ENCODE data around the gene PSG6.
"Not testable (repeated sequence)": the region's sequence is repeated elsewhere in the genome, so short reads cannot be mapped to it uniquely, and the experiment has no call there.

The PSG6 gene

DNA sequence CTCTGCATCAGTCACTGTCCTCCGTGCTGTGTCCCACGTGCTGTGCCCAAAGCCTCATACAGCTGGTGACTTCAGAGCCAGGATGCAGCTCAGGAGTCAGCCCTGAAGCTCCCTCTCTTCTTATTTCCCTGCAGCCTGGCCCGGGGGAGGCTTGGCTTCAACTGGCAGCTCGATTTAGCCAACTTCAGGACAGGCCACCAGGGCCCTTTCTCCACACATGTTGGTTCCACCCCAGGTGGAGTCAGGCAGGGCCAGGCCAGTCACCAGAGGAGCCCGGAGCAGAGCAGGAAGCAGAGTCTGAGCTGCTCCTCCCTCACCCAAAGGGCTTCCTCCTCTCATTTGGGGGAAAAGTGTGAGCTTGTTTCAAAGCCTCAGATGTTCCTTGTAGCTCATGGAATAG is 11.5 kb downstream of the PSG6 start:
- not testable (repeated sequence) for DNase-seq

DNA sequence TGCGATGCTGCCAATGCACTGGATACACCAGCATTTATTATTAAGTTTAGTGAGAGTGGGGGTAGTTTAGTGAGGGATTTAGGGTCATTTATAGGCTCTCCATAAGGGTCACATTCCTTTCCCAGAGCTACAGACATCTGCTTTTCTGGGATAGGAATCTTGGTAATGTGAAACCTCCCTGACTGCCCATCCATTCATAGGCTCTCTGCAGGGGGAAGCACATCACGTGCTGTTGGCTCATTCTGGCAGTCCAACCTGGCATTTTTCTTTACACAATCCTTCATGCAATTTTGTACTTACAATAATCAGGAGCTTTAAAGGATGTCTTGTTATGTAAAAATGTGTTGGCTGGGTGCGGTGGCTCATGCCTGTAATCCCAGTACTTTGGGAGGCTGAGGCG is 17.1 kb downstream of the PSG6 start:
- DNase-seq = not testable (repeated sequence)

DNA sequence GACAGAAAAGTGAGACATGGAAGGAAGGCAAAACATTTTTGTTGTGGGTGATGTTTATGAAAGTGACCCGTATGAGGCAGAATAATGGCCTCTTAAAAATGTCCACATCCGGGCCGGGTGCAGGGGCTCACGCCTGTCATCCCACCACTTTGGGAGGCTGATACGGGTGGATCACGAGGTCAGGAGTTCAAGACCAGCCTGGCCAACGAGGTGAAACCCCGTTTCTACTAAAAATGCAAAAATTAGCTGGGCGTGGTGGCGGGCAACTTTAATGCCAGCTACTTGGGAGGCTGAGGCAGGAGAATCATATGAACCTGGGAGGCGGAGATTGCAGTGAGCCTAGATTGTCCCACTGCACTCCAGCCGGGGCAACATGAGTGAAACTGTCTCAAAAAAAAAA is 18.0 kb downstream of the PSG6 start:
- DNase-seq = not testable (repeated sequence)

DNA sequence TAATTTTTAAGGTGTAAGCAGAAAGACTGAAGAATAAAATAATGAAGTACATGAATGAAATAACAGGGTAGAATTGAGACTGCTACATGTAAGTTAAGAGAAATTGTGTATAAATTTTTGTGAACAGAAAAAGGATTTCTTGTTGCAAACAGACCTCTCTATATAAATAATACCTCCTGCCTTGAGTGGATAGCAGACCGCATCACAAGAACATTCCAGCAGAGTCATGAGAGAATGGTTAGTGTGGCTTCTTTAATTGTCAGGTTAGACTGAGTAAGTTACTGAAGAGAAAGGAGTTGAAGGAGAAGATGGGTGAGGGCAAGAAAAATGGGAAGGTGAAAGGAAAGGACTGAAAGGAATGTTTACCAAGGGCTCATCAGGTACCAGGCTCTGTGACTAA is 18.6 kb downstream of the PSG6 start:
- not testable (repeated sequence) for DNase-seq

DNA sequence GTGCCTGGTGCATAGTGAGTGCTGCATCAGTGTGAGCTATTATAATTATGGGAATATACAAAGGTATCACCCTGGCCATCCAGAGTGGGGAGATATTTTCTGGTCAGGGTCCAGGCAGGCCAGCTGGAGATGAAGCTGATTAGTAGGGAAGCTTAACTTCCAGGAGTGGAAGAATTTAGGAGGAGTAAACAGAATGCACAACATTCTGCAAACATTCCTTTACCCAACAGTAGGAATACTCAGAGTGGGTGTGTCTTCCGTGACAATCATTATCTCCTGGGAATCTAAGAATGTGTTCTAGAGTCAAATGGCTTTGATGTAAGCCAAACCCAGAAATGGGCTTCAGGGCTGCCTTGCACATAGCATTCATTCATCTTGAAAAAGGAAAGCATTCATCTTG is 19.0 kb downstream of the PSG6 start:
- DNase-seq = not testable (repeated sequence)

DNA sequence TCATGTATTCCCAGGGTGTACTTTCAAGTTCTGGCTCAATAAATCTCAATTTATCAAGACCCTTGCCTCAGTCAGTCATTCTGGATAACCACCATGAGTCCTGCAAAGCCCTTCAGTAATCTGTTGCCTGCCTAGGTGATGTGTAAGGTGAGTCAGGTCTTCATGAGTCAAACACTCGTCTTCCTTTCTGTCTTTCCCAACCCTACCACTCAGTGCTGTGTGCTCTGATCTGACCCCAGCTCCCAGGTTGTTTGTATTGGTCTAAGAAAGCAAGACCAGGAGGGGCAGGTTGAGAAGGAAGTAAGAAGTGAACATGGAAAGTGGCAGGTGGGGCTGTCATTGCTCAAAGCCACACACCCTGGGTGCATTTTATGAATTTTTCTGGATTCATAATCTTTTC is 20.0 kb downstream of the PSG6 start:
- DNase-seq = not testable (repeated sequence)

DNA sequence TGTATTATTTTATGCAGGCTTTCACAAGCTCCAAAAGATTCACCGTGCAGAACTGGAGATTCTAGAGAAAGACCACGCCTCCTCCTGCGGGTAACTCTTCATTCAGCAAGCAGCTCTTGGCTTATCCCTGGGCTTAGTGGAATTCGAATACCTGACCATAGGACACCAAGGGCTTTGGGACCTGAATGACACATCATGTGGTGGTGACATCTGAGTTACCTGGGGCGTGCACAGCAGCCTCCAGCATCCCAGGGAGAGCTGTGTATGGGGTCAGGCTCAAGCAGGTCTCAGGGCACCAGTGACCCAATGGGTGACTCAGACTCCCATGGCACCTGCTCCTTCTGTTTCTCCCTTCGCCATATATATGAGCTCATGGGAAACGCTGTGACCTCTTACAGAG is 27.2 kb downstream of the PSG6 start:
- not testable (repeated sequence) for DNase-seq

DNA sequence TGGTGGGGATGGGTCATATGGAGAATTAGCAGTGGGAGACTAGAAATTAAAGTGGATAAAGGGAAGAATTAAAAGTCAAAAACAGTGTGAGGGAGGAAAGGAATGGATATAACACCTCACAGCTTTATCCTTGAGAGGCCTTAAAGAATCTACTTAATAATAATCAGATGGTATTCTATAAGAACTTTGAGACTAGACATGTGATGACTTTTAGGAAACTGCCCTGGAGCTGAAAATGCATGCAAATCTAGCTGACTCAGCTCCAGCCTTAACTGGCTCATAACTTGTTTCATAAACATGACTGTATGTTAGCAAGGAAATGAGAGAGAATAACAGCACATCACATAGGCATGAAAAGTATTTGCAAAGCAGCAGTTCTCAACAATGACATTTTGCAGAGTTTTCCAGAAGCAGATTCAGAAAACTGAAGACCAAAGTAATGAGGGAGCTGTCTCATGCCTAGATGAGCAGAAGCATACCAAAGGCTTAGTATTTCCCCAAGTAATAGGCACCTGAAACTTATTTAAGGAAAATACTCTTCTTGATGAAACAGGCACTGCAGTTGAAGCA is 29.7 kb downstream of the PSG6 start:
- not testable (repeated sequence) for DNase-seq

DNA sequence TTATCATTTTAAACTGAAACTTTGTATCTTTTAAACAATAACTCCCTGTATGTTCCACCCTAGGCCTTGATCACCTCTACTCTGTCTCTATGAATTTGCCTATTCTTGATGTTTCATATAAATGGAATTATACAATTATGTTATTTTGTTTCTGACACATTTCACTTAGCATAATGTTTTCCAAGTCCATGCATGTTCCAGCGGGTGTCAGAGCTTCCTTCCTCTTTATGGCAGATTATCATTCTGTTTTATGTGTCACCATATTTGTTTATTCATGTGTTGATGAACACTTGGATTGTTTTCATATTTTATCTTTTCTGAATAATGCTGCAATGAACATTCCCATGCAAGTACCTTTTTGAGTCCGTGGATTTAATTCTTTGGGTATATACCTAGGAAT is 35.0 kb downstream of the PSG6 start:
- DNase-seq = not testable (repeated sequence)

DNA sequence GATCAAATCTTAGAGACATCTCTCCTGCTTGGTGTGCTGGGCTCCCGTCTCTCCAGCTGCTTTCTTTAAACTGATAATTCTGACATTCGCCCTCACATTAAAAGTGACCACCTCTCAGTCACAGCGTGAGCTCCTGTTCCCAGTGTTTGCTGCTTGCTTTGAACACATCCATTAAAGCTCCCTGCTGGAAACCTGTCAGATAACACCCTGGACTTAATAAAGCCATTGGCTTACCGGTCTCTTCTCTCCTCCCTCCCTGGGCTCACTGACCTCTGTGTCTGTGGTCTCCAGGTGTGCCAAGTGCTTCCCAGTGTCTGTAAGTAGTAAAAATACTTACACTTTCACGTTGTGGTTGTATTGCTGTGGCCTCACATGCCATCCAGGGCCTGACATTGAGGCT is 35.7 kb downstream of the PSG6 start:
- not testable (repeated sequence) for DNase-seq

DNA sequence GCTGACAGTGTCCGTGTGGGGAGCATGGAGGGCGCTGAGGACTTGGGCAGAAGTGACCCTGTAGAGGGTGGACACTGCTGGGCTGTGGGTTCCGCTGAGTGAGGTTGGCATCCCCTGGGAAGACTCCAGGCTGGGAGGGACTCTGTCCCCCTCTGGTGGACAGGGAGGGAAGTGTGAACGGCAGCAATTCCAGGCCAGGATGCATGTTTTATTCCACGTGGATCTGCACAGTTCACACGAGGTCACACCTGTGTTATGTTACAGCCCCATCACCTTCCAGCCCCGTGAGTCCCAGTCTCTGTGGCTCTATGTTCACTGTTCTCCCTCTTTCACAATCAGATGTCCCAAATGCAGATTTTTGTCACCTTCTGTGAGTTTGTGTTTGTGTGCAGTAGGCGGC is 36.4 kb downstream of the PSG6 start:
- DNase-seq = not testable (repeated sequence)

DNA sequence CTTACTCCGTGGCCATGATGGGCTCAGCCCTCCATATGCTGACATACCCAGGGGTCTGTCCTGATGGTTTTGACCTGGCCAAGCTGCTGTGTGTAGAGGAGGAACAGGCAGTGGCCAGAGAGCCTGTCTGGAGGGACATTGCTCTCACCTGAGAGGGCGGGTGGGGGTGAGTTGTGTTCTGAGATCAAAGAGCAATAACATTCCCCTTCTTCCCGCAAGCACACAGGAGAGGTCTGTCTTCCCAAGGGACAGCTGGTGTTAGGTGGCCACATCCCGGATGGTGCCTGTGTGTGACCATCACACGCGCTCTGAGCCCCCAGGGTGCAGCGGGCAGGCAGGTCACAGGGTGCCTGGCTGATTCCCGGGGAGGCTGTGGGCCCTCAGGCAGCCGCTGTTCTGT is 37.1 kb downstream of the PSG6 start:
- DNase-seq = not testable (repeated sequence)

DNA sequence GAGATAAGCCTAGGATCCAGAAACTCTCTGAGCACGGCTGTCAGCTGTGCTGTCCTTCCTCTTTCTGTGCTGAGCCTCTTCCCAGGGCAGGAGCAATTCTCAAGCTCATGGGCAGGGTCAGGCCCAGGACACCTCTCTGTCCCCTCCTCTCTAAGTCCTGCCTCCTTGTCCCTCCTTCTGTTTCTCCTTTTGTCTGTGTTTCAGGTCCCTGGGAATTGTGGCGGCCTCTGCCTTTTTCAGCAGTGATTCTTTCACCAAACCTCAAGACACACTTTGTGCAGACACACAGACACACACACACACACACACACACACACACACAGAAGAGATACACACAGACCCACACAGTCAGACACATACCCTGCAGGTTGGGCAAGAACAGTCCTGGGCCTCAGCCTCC is 38.1 kb downstream of the PSG6 start, which contains the start of gene PSG1:
Gene PSG1, minus strand, starts transcription at position 101 of the 400 bp plus-strand sequence. CDS start 132 bp downstream, outside the sequence.
- DNase-seq = no peak

DNA sequence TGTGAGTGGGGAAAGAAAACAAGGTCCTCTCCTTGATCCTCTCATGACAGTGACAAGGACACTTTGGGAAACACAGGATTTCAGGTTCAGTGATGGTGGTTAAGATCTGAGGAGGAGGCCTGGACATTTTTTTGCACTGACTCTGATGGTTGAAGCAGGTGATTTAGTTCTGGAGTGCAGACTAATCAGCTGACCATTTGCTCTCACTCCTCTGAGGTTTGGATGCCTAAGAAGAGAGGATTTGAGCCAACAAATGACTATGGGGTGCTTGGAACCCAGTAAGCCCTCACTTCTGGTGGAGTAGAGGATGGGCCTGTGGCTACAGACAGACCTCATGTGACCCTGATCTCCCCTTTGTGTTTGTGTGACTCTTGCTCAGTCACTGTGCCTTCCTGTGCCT is 41.1 kb downstream of the PSG6 start:
- not testable (repeated sequence) for DNase-seq

DNA sequence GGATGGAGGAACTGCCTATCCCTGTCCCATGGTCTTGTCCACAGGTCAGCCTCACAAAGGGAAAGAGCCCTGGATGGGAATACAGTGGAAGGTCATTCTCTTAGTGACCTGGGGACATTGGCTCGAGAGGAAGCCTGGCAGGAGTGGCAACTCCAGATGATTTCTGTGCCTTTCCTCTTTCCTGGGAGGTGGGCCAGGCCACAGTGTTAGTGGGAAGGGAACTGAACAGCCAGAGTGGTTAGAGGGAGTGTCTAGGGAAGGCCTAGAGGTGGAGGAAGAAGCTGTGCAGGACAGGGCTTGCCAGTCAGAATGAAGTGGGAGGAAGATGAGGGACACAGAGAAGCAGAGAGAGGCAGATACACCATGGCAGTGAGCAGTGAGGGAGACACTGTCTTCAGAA is 41.8 kb downstream of the PSG6 start:
- not testable (repeated sequence) for DNase-seq

DNA sequence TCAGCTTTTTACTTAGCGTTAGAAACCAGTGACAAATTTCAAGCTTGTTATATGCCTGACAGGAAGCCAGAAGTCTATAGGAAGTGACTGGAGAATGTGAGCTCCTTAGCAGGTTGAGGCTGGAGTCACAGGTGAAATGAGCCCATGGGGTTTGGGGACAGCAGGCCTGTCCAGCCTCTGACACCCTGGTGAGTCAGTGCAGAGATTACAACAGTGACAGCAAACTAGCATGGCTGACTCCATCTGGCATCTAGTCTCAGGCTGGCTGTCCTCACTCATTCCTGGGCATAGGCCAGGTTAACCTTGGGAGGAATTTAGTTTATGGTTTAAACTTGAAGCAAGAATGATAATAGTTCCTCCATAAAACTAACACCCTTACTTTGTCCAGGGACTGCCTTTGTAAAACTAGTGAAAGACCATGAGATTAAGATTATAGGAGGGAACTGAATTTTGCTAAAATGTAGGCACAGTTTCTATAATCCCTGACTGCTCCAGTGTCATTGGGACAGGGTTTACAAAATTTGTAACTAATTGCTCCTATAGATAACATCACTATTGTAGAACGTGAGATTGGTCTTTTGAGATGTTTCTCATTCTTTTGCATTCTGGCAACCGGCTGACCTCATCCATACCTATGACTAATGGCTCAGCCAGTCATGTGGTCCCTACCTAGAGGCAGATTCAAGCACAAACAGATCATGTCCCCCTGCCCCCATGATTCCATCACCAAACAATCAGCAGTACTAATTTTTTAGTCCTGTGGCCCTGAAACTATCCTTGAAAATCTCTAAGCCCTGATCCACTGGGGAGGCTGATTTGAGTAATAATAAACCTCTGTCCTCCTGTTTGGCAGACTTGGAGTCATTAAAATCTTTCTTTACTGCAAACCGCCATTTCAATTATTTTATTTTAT is 42.5 kb downstream of the PSG6 start:
- not testable (repeated sequence) for DNase-seq

DNA sequence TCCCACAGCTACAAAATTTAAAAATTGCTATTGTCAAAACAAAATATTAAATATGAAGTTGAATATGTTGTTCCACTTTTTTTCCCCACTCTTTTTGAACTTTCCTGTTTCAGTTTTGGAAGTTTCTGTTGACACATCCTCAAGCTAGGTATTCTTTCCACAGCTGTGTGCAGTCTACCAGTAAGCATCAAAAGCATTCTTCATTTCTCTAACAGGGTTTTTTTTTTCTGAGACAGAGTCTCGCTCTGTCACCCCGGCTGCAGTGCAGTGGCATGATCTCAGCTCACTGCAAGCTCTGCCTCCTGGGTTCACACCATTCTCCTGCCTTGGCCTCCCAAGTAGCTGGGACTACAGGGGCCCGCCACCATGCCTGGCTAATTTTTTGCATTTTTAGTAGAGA is 43.6 kb downstream of the PSG6 start:
- DNase-seq = not testable (repeated sequence)

DNA sequence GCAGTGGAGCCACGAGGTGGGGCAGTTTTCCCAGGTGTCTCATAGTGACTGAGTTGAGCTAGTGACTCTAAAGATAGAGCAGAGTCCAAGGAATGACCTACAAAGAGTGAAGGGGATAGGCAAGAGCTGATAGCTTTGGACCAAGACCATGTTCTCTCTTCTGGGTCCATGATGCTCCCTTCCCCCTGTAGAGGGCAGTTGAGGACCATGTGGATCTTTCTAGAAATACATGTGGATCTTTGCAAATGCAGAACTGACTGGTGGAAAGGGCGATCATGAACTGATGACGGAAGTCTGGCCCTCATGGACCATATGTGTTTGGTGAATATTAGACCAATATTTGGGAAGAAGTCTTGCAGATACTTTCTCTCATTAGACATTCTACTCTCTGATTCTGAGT is 45.1 kb downstream of the PSG6 start:
- DNase-seq = no peak

DNA sequence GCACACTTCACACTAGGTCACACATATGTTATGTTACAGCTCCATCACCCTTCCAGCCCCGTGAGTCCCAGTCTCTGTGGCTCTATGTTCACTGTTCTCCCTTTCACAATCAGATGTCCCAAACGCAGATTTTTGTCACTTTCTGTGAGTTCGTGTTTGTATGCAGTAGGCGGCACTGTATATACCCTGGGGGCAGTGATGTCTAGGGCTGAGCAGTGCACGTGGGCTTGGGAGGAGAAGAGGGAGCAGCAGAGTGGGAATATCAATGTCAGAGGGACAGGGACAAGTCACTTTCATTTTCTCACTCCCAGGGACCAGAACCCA is 60.2 kb downstream of the PSG6 start:
- DNase-seq = no peak

DNA sequence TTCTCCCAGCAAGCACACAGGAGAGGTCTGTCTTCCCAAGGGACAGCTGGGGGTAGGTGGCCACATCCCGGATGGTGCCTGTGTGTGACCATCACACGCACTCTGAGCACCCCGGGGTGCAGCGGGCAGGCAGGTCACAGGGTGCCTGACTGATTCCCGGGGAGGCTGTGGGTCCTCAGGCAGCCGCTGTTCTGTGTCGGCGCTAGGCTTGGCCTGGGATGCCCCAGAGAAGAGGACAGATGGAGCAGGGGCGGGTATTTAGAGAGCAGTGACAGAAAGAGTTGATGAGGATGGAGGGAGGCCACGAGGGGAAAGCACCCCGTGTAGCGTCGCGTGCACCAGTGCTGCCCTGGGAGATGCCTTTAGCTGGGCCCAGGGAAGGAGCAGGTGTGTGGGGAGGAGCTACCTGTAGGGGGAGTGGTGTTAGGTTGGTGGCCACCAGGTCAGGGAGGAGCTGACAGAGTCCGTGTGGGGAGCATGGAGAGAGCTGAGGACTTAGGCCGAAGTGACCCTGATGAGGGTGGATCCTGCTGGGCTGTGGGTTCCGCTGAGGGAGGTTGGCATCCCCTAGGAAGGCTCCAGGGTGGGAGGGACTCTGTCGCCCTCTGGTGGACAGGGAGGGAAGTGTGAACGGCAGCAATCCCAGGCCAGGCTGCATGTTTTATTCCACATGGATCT is 60.7 kb downstream of the PSG6 start:
- DNase-seq = peak in 1 of 2 experiments; percentile 14

DNA sequence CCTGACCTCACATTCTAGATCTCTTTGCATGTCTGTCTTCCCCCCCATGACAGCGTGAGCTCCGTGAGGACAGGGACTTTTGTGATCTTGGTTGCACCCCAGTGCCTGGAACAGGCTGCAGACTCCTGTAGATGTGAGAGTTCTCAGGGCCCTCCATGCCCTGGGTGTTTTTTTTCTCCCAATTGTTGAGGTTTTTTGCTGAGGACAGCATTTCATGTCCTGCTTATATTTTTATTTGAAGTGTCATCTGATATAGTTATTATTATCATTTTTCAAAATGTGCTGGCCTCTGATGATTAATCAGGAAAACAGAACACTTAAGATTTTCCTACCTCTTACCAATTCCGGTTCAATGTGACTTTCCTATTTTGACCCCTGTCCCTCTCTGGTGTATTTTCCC is 62.9 kb downstream of the PSG6 start:
- DNase-seq = not testable (repeated sequence)

DNA sequence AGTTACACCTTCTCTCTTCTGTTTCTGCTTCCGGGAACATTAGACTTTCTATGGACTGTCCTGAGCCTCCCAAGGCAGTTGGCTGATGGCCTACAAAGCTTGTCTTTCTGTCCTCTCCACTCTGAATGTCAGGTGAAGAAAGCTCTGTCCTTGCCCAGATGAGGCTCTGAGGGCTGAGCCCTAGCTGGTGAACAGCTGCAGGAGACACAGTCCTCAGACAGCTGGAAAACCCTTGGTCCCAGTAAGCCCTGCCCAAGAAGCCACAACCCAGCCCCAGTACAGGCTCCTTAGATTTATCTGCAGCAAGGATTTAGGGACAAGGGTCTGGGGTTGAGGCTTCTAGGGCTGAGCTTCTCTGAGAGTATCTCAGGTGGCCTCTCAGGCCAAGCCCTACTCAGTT is 64.5 kb downstream of the PSG6 start:
- DNase-seq = not testable (repeated sequence)

DNA sequence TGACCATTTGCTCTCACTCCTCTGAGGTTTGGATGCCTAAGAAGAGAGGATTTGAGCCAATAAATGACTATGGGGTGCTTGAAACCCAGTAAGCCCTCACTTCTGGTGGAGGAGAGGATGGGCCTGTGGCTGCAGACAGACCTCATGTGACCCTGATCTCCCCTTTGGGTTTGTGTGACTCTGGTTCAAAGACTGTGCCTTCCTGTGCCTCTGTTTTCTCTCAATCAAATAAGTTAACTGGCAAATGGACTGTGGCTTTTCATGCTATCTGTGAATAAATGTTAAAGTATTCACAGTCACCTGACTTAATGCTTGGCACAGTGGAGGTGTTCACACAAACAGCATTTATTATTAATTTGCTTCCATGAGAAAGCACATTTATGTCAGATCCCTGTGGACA is 64.9 kb downstream of the PSG6 start:
- not testable (repeated sequence) for DNase-seq
